Rectal smooth muscle tissue (tissue), 1 donor: Measurements from ENCODE around the gene METTL22.
A peak's percentile ranks its signal among the peaks of the same experiment; 100 is the strongest.

Experiments
- H3K27ac ChIP-seq: one replicate; pipeline ENCODE4 v1.7.0; 2013; ENCODE audit warnings: low read depth, low read length, inconsistent platforms
- H3K27me3 ChIP-seq: one replicate; pipeline ENCODE4 v1.7.0; 2013; ENCODE audit warnings: low read length; ENCODE audit not compliant: control insufficient read depth, insufficient read depth
- H3K36me3 ChIP-seq: one replicate; pipeline ENCODE4 v1.7.0; 2013; ENCODE audit warnings: low read length; ENCODE audit not compliant: control insufficient read depth, insufficient read depth
- H3K4me1 ChIP-seq: one replicate; pipeline ENCODE4 v1.7.0; 2013; ENCODE audit warnings: low read length; ENCODE audit not compliant: control insufficient read depth, insufficient read depth
- H3K4me3 ChIP-seq: one replicate; pipeline ENCODE4 v1.7.0; 2013; ENCODE audit warnings: low read length
- H3K9ac ChIP-seq: one replicate; pipeline ENCODE4 v1.7.0; 2013; ENCODE audit warnings: low read length

METTL22 gene, protein sequence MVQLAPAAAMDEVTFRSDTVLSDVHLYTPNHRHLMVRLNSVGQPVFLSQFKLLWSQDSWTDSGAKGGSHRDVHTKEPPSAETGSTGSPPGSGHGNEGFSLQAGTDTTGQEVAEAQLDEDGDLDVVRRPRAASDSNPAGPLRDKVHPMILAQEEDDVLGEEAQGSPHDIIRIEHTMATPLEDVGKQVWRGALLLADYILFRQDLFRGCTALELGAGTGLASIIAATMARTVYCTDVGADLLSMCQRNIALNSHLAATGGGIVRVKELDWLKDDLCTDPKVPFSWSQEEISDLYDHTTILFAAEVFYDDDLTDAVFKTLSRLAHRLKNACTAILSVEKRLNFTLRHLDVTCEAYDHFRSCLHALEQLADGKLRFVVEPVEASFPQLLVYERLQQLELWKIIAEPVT

GRCh38 chr16:8621572-8622314 lies at the start of gene METTL22:
Gene METTL22 (plus strand): TSS chr16:8621698. CDS start chr16:8625666, 3,968 bp downstream.
- Histone ChIP-seq H3K36me3 (peaks cover 9% of the 10 kb centered on the region), H3K4me1 (no peaks in the 10 kb centered on the region), H3K4me3 (peak within 1 kb of the TSS; percentile 94), H3K9ac (peak within 1 kb of the TSS; percentile 98), H3K27ac (peak within 1 kb of the TSS; percentile 84), H3K27me3 (no peaks in the 10 kb centered on the region)

GRCh38 chr16:8572063-8572918 lies 49.2 kb upstream of the METTL22 start:
- H3K4me1 ChIP-seq = no peaks in the 10 kb centered on the region
- H3K9ac ChIP-seq = no peak overlapping the region
- peaks cover 3% of the 10 kb centered on the region for H3K27me3 ChIP-seq
- no peaks in the 10 kb centered on the region for H3K36me3 ChIP-seq
- no peak overlapping the region for H3K27ac ChIP-seq
- no peak overlapping the region for H3K4me3 ChIP-seq

DNA sequence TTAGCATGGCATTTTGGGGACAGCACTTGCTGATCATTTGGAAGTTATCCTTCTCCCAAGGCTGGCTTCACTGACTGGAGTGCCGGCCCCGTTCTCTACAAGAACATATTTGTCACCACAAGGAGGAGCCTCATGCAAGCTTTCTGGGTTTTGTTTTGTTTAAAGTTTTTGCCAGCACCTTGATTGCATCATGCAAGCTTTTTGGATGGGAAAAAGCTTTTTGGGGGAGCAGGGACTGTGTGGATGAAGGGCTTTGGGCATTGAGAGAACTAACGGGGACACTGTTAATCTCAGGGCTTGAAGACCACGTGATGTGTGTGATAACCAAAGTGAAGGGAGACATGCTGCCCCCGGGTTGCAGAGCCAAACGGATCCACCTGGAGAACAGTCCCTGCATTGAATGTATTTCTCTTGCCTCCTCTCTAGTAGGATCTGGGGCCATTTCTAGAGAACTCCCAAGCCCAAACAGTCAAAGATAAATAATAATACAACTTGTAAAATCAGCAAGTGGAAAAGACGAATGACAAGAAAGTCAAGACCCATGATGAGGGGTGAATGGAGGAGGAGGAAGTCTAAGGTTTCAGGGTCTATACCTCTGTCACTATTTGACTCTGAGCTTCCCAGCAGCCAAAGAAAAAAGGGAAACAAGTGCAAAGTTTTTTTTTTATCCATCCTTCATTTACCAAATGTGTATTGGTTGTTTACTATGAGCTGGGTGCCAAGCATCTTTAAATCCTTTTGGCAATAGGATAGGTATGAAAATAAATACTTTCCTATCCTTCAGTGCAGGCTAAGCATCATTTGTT lies 48.4 kb upstream of the METTL22 start:
- Histone ChIP-seq H3K27me3 (peaks cover 3% of the 10 kb centered on the region), H3K4me1 (no peaks in the 10 kb centered on the region), H3K27ac (no peak overlapping the region), H3K9ac (no peak overlapping the region), H3K36me3 (no peaks in the 10 kb centered on the region), H3K4me3 (no peak overlapping the region)

GRCh38 chr16:8575399-8575798 lies 46.1 kb upstream of the METTL22 start:
- Histone ChIP-seq H3K27me3 (peaks cover 3% of the 10 kb centered on the region), H3K27ac (no peak overlapping the region)

DNA sequence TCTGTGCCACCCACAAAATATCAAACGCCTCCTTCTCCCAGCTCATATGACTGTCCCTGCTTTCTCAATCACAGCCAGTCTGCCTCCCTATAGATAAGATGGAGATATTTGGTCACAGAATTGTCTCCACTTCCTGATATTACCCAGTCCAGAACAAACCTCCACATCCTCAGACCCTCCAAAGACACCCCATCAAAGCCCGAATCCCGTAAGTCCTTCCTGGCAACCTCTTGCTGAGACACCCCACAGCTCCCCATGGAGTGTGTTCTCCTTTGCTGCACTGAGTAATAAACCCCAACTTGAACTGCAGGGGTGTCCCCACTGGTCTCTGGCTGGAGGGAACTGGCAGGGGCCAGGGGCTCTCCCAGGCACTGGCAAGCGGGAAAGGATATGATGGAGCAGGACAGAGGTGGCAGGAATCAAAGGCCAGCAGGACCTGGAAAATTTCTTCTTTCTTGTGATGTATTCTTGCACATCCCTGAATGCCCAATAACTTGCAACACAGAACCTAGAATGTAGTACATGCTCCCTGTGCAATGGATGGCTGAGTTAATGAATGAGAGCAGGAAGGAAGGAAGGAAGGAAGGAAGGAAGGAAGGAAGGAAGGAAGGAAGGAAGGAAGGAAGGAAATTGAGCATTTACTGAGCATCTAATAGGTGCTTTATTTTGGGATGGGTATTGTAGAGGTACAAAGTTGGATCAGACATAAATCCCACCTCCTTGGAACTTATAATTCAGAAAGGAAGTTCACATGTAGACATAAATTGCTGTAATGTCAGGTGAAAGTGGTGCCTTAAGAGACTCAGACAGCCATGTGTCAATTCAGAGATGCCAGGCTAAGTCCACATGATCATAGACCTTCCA lies 45.1 kb upstream of the METTL22 start:
- peaks cover 3% of the 10 kb centered on the region for H3K27me3 ChIP-seq
- H3K27ac ChIP-seq = no peak overlapping the region
- H3K36me3 ChIP-seq = no peaks in the 10 kb centered on the region
- H3K4me1 ChIP-seq = no peaks in the 10 kb centered on the region
- no peak overlapping the region for H3K9ac ChIP-seq
- no peak overlapping the region for H3K4me3 ChIP-seq

More at GRCh38 chr16:8575399-8575798, 46.1 kb upstream of the METTL22 start:
- Histone ChIP-seq H3K9ac (no peak overlapping the region), H3K4me1 (no peaks in the 10 kb centered on the region), H3K36me3 (no peaks in the 10 kb centered on the region), H3K4me3 (no peak overlapping the region)

DNA sequence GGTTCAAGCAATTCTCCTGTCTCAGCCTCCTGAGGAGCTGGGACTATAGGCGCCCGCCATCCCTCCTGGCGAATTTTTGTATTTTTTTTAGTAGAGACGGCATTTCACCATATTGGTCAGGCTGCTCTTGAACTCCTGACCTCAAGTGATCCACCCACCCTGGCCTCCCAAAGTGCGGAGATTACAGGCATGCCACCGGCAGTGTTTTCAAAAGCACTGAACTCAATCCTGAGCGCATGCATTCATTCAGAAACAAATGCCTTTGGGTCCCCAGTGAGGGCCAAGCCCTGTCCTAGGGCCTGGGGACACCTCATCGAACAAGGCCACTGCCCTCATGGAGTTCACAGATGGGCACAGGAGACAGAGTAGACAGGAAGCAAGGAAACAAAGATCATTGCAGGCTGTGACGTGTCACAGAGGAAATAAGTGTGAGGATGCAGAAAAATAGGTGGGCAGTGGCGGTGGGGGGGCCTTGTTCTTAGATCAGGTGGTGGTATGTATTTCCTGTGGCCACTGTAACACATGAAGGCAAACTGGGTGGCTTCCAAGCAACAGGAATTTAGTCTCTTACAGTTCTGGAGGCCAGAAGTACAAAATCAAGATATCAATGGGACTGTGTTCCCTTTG lies 43.7 kb upstream of the METTL22 start:
- peaks cover 3% of the 10 kb centered on the region for H3K27me3 ChIP-seq
- no peak overlapping the region for H3K9ac ChIP-seq
- no peaks in the 10 kb centered on the region for H3K36me3 ChIP-seq
- H3K4me3 ChIP-seq = no peak overlapping the region
- no peak overlapping the region for H3K27ac ChIP-seq
- H3K4me1 ChIP-seq = no peaks in the 10 kb centered on the region

GRCh38 chr16:8579559-8579958 lies 41.9 kb upstream of the METTL22 start:
- Histone ChIP-seq H3K27me3 (peaks cover 3% of the 10 kb centered on the region), H3K27ac (no peak overlapping the region), H3K9ac (no peak overlapping the region), H3K36me3 (no peaks in the 10 kb centered on the region), H3K4me1 (no peaks in the 10 kb centered on the region), H3K4me3 (no peak overlapping the region)

- Histone ChIP-seq H3K27ac (no peak overlapping the region), H3K36me3 (no peaks in the 10 kb centered on the region), H3K9ac (no peak overlapping the region), H3K4me1 (no peaks in the 10 kb centered on the region), H3K4me3 (no peak overlapping the region), H3K27me3 (no peaks in the 10 kb centered on the region)
Observed at GRCh38 chr16:8581831-8582580, 39.5 kb upstream of the METTL22 start.

DNA sequence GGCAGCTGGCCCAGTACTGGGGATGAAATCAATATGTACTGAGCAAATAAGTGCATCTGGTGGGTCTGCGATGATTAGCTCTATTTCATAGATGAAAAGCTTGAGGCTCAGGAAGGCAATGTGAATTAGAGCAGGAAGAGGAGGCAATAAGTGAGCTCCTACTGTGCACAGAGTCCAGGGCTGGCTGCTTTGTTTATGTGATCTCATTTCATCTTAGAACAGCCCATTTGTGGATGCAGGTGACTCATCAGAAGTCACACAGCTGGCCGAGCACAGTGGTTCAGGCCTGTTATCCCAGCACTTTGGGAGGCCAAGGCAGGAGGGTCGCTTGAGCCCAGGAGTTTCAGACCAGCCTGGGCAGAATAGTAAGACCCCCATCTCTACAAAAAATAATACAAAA lies 38.3 kb upstream of the METTL22 start:
- no peak overlapping the region for H3K9ac ChIP-seq
- H3K27ac ChIP-seq = no peak overlapping the region
- no peaks in the 10 kb centered on the region for H3K4me1 ChIP-seq
- H3K4me3 ChIP-seq = no peak overlapping the region
- H3K27me3 ChIP-seq = no peaks in the 10 kb centered on the region
- no peaks in the 10 kb centered on the region for H3K36me3 ChIP-seq

DNA sequence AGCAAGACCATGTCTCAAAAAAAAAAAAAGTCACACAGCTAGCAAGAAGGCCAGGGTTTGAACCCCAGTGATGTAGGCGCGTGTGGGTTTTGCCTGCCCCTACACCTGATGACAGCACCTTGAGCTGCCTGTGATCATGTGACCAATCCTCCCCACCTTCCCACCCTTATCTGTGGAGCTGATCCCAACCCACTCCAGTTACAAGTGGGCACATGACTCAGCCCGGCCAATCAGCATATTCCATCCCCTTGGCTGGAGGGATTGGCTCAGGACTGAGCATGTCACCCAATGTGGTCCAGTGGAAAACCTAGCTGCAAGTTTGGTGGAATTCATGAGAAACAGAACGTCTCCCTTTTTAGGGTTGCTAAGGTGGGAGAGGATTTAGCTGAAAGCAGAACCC lies 37.8 kb upstream of the METTL22 start:
- Histone ChIP-seq H3K4me1 (no peaks in the 10 kb centered on the region), H3K4me3 (no peak overlapping the region), H3K27me3 (no peaks in the 10 kb centered on the region), H3K36me3 (no peaks in the 10 kb centered on the region), H3K27ac (no peak overlapping the region), H3K9ac (no peak overlapping the region)
